Endothelial cell of umbilical vein (primary cell): ENCODE data around the gene TIFAB. TPM values are rescaled to one million over a fixed set of nuclear protein-coding genes. Genes with fewer than 3 reads are reported as not detected.

Experiments
- BruUV-seq: library from RNA; stranded (reverse); fragments of 400-500 nt; replicated peaks from 2 replicates; lab custom pipeline; 2021; lab: Mats Ljungman, UMichigan
- CTCF ChIA-PET: fragments of 300-600, 350-600 bp; sonication (Branson Sonifier 250); formaldehyde crosslinking; loops from one replicate; lab custom pipeline; 2021; ENCODE audit warnings: antibody characterized with exemption, inconsistent platforms; lab: Charles Lee
- POLR2A ChIA-PET: fragments of 300-600, 350-600 bp; sonication (Branson Sonifier 250); formaldehyde crosslinking; loops from one replicate; lab custom pipeline; 2021; ENCODE audit warnings: antibody characterized with exemption, inconsistent platforms; lab: Charles Lee
- DNase-seq: peaks from one replicate; pipeline ENCODE4 v3.0.0-alpha.2; 2011; ENCODE audit warnings: low read depth, low spot score
- FAIRE-seq: peaks from 2 replicates; lab custom pipeline; 2011; peaks lifted over from hg19 to GRCh38; lab: Jason Lieb, UNC
- H2AFZ ChIP-seq: 2 replicates; pipeline ENCODE4 v1.6.0; 2012; ENCODE audit warnings: low read depth, low read length, control low read depth, inconsistent platforms
- H3K27ac ChIP-seq: 2 replicates; pipeline ENCODE4 v1.5.1; 2011; ENCODE audit warnings: low read depth, mild to moderate bottlenecking, control low read depth, low read length, moderate library complexity; ENCODE audit not compliant: insufficient read depth
- H3K27me3 ChIP-seq, 2 experiments: 2 replicates each; pipeline versions ENCODE4 v1.6.0 to v1.6.1; 2011; ENCODE audit warnings: low read length in 2 of 2, mixed read lengths in 1 of 2; ENCODE audit not compliant: control insufficient read depth in 2 of 2, insufficient read depth in 2 of 2
- H3K36me3 ChIP-seq, 2 experiments: 2 replicates in 1 of 2; 3 replicates in 1 of 2; pipeline ENCODE4 v1.5.1; 2011; ENCODE audit warnings: low read length in 2 of 2, mild to moderate bottlenecking in 1 of 2, moderate library complexity in 1 of 2; ENCODE audit not compliant: control insufficient read depth in 2 of 2, insufficient read depth in 2 of 2; ENCODE audit errors: extremely low read depth in 1 of 2
- H3K4me1 ChIP-seq: 3 replicates; pipeline ENCODE4 v1.5.1; 2011; ENCODE audit warnings: mild to moderate bottlenecking, low read length; ENCODE audit not compliant: control insufficient read depth, insufficient read depth; ENCODE audit errors: extremely low read depth
- H3K4me2 ChIP-seq: 2 replicates; pipeline ENCODE4 v1.6.1; 2011; ENCODE audit warnings: low read length, control low read depth, mixed read lengths; ENCODE audit not compliant: insufficient read depth
- H3K4me3 ChIP-seq, 3 experiments: fragments of 200-600 bp in 1 of 3; sonication (generic), shearing (Covaris generic) in 1 of 3; replicated peaks in 1 of 3; 2 replicates each; pipeline ENCODE4 v1.5.1; 2011 to 2016; ENCODE audit warnings: control low read depth in 3 of 3, low read length in 3 of 3, mild to moderate bottlenecking in 2 of 3, inconsistent platforms in 1 of 3, low read depth in 1 of 3, moderate library complexity in 1 of 3; ENCODE audit not compliant: insufficient read depth in 1 of 3
- H3K79me2 ChIP-seq: 2 replicates; pipeline ENCODE4 v1.6.0; 2012; ENCODE audit warnings: low read length, inconsistent platforms; ENCODE audit not compliant: control insufficient read depth, insufficient read depth
- H3K9ac ChIP-seq: replicated peaks from 2 replicates; pipeline ENCODE3; 2011; ENCODE audit warnings: low read length, control low read depth; ENCODE audit not compliant: insufficient read depth; ENCODE audit errors: extremely low read depth
- H3K9me1 ChIP-seq: replicated peaks from 3 replicates; pipeline ENCODE4 v1.6.0; 2011; ENCODE audit warnings: mild to moderate bottlenecking, low read length; ENCODE audit not compliant: control insufficient read depth, insufficient read depth; ENCODE audit errors: extremely low read depth
- H3K9me3 ChIP-seq: replicated peaks from 2 replicates; pipeline ENCODE4 v1.5.1; 2012; ENCODE audit warnings: low read length, inconsistent platforms; ENCODE audit not compliant: control insufficient read depth, insufficient read depth
- H4K20me1 ChIP-seq: replicated peaks from 2 replicates; pipeline ENCODE3; 2011; ENCODE audit warnings: mild to moderate bottlenecking, low read length; ENCODE audit not compliant: control insufficient read depth, insufficient read depth; ENCODE audit errors: extremely low read depth
- CTCF ChIP-seq, 2 donors: IDR thresholded peaks; 1 replicate in 1 of 2; 2 replicates in 1 of 2; pipeline ENCODE4 v1.5.1; 2011; ENCODE audit warnings: low read length in 2 of 2, mild to moderate bottlenecking in 2 of 2, moderate library complexity in 2 of 2, control low read depth in 1 of 2, inconsistent platforms in 1 of 2, low read depth in 1 of 2; ENCODE audit not compliant: insufficient read depth in 1 of 2; ENCODE audit errors: extremely low read depth in 1 of 2
- EZH2 ChIP-seq: IDR thresholded peaks from 2 replicates; pipeline ENCODE4 v1.6.1; 2012; ENCODE audit warnings: borderline replicate concordance, low read depth, mild to moderate bottlenecking, moderate library complexity, low read length, inconsistent platforms; ENCODE audit not compliant: severe bottlenecking
- FOS ChIP-seq: IDR thresholded peaks from 2 replicates; pipeline ENCODE4 v1.6.1; 2011; ENCODE audit warnings: mild to moderate bottlenecking, low read length, moderate library complexity, borderline replicate concordance; ENCODE audit not compliant: insufficient read depth
- GATA2 ChIP-seq: IDR thresholded peaks from 2 replicates; pipeline ENCODE4 v1.7.0; 2011; ENCODE audit warnings: low read depth, mild to moderate bottlenecking, moderate library complexity, mixed read lengths, low read length; ENCODE audit not compliant: insufficient read length, insufficient read depth
- JUN ChIP-seq: IDR thresholded peaks from 2 replicates; pipeline ENCODE4 v1.6.1; 2011; ENCODE audit warnings: borderline replicate concordance, low read depth; ENCODE audit not compliant: insufficient read length, insufficient read depth
- MYC ChIP-seq: IDR thresholded peaks from one replicate; pipeline ENCODE4 v1.6.1; 2011; ENCODE audit warnings: mild to moderate bottlenecking, low read depth, low read length
- POLR2A ChIP-seq: IDR thresholded peaks from 2 replicates; pipeline ENCODE4 v1.6.1; 2012; ENCODE audit warnings: low read depth, mild to moderate bottlenecking, control low read depth, low read length
- POLR2AphosphoS5 ChIP-seq: IDR thresholded peaks from 2 replicates; pipeline ENCODE4 v1.6.1; 2012; ENCODE audit warnings: low read depth, mild to moderate bottlenecking, control low read depth, low read length, moderate library complexity; ENCODE audit not compliant: insufficient read depth
- dilution Hi-C: fragments of 300-500 bp; cut with MboI; formaldehyde crosslinking; loops from one replicate; pipeline ENCODE4 v1.15.0; 2019; ENCODE audit warnings: low sequenced_read_pairs; ENCODE audit not compliant: extremely low pct_ligation_motif_present
- intact Hi-C: fragments of 100-400 bp; cut with micrococcal nuclease; formaldehyde crosslinking; loops from one replicate; pipeline ENCODE4 v1.10.0; 2022
- polyA plus RNA-seq, 4 experiments: library from polyadenylated mRNA; depleted of rRNA in 3 of 4; stranded (reverse) in 3 of 4; unstranded in 1 of 4; fragments of >200 nt; gene quantifications; 2 replicates each; pipeline versions ENCODE4 v1.2.1 to v1.2.3, GENCODE V29; 2011 to 2012; ENCODE audit warnings: missing spikeins in 1 of 4
- total RNA-seq: library from RNA; stranded (reverse); gene quantifications from 2 replicates; pipeline ENCODE4 v1.2.3, GENCODE V29; 2021

The TIFAB gene
- total and polyA plus RNA-seq, 2 donors (not counting 3 experiments of a cell fraction or from before 2014, with no cell fraction given), result not detected

GRCh38 chr5:135441350-135441831 lies 10.8 kb downstream of the TIFAB start:
- dilution Hi-C loops, result no loop called here
- Histone ChIP-seq H3K4me1 (no peaks in the 10 kb centered on the region), H3K36me3 (no peaks in the 10 kb centered on the region), H2AFZ (no peak overlapping the region), H3K79me2 (no peaks in the 10 kb centered on the region), H3K9ac (no peak overlapping the region), H3K9me1 (no peaks in the 10 kb centered on the region), H3K4me3 (no peak overlapping the region), H4K20me1 (no peaks in the 10 kb centered on the region), H3K4me2 (no peak overlapping the region), H3K9me3 (no peaks in the 10 kb centered on the region), H3K27ac (no peak overlapping the region), H3K27me3 (peaks cover 0 to 7% of the 10 kb centered on the region in 2 experiments)
- BruUV-seq, result no TSS peak
- ChIA-PET POLR2A (no interaction called here), CTCF (interaction anchor here (0.8 to 6.6 kb wide), 5 partner anchors 16 to 125 kb away, joined by 3 to 44 read pairs (median 14); no protein-coding TSS in a partner anchor)
- TF ChIP-seq JUN (no peak), POLR2A (no peak)
- intact Hi-C loops, result no loop called here
- FAIRE-seq, result no peak
- no peak for DNase-seq

DNA sequence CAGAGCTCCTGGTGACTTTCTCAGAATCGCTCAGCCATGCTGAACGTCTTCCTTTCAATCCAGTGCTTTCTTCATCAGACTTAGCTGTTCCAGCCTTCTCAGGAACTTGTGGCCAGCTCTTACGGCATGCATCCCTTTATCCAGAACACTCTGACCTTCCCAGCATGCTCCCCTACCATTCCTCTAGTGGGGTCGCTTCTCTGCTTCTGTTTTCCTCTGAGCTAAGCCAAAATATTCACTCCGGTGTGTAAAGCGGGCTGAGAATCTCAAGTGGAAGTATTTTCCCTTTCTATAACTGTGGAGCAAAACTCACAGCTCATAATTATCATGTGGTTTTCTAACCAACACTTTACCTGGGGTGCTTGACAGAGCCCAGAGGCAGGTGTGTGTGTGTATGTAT lies 11.2 kb downstream of the TIFAB start:
- H3K4me3 ChIP-seq, result no peak overlapping the region
- intact Hi-C loops (no loop called here), dilution Hi-C loops (no loop called here)
- TF ChIP-seq EZH2, result no peak
- TF ChIP-seq POLR2AphosphoS5, result no peak
- no peak for TF ChIP-seq GATA2
- no peak for TF ChIP-seq FOS
- no peak for TF ChIP-seq CTCF (IDR thresholded peaks at IDR 0.05; ENCODE audit: extremely low read depth in 1 of 2, insufficient read depth in 1 of 2, low read depth in 1 of 2, low read length in 2 of 2)
- TF ChIP-seq MYC, result no peak
- no peak for TF ChIP-seq POLR2A
- no peaks in the 10 kb centered on the region for H3K4me1 ChIP-seq
- no peaks in the 10 kb centered on the region for H3K9me3 ChIP-seq
- no peaks in the 10 kb centered on the region for H4K20me1 ChIP-seq
- H3K9ac ChIP-seq, result no peak overlapping the region
- H3K36me3 ChIP-seq, result no peaks in the 10 kb centered on the region
- no peak overlapping the region for H3K4me2 ChIP-seq
- ChIA-PET CTCF (interaction anchor here (0.8 to 6.6 kb wide), 5 partner anchors 16 to 125 kb away, joined by 3 to 44 read pairs (median 14); no protein-coding TSS in a partner anchor), POLR2A (no interaction called here)
- no peak overlapping the region for H3K27ac ChIP-seq
- no TSS peak for BruUV-seq
- H3K27me3 ChIP-seq, result peaks cover 0 to 7% of the 10 kb centered on the region in 2 experiments
- no peak for FAIRE-seq
- no peak for DNase-seq
- no peaks in the 10 kb centered on the region for H3K79me2 ChIP-seq
- no peaks in the 10 kb centered on the region for H3K9me1 ChIP-seq
- no peak overlapping the region for H2AFZ ChIP-seq
